GM19328 (cell line): ENCODE data around the gene GALNT4.

Source experiments
- ATAC-seq: cut with Tn5 transposase; IDR thresholded peaks from one replicate; pipeline ENCODE4 v1.9.1; 2021; ENCODE audit warnings: mild to moderate bottlenecking, moderate library complexity; ENCODE audit not compliant: unreplicated experiment

GALNT4 gene

GRCh38 chr12:89494411-89495231 lies 30.0 kb downstream of the GALNT4 start:
- no peak for ATAC-seq

- no peak for ATAC-seq
Observed at GRCh38 chr12:89493670-89494302, 30.8 kb downstream of the GALNT4 start.

GRCh38 chr12:89492883-89493282 lies 31.7 kb downstream of the GALNT4 start:
- no peak for ATAC-seq

GRCh38 chr12:89490922-89491321 lies 33.7 kb downstream of the GALNT4 start:
- no peak for ATAC-seq

GRCh38 chr12:89486264-89486663 lies 38.3 kb downstream of the GALNT4 start:
- ATAC-seq = no peak

- ATAC-seq = no peak
Observed at GRCh38 chr12:89484470-89484869, 40.1 kb downstream of the GALNT4 start.

GRCh38 chr12:89481213-89481914 lies 43.2 kb downstream of the GALNT4 start:
- ATAC-seq = no peak

GRCh38 chr12:89479982-89480381 lies 44.6 kb downstream of the GALNT4 start:
- no peak for ATAC-seq

- ATAC-seq = no peak
Observed at GRCh38 chr12:89477633-89478279, 46.8 kb downstream of the GALNT4 start.

- ATAC-seq = no peak
Observed at GRCh38 chr12:89476904-89477595, 47.5 kb downstream of the GALNT4 start.

GRCh38 chr12:89476232-89476631 lies 48.4 kb downstream of the GALNT4 start:
- no peak for ATAC-seq

GRCh38 chr12:89475203-89475990 lies 49.2 kb downstream of the GALNT4 start:
- no peak for ATAC-seq

- no peak for ATAC-seq
Observed at GRCh38 chr12:89474615-89475014, 50.0 kb downstream of the GALNT4 start.
